Measurements from ENCODE around the gene LAMB2.

LAMB2 gene

DNA sequence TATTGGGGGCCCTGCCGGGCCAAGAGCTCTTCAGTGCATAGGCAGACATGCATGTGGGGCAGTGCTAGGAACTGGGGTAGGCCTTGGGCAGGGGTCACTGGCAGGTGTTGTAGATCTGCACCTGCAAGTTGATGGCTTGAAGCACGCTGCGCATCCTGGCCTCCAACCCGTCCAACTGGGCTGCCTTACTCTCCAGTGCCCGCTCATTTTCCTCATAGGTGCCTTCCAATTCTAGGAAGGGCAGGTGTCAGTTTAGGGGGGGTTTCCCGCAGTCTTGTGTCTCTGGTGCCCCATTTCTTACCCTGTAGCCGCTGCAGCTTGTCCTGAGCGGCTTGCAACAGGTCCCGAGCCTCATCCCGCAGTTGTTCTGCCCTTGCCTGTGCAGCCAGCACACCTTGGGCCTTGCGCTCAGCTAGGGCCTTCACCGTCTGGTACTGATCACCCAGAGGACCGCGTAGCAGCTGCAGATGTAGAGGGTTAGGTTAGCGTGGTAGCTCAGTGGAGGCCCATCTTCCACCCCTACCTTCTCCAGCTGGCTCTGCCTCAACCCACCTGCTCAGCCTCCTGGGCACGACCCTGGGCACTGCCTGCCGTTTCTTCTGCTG lies 11.6 kb downstream of the LAMB2 start:
- DNase-seq (ENCODE audit: low spot score) = no peak

DNA sequence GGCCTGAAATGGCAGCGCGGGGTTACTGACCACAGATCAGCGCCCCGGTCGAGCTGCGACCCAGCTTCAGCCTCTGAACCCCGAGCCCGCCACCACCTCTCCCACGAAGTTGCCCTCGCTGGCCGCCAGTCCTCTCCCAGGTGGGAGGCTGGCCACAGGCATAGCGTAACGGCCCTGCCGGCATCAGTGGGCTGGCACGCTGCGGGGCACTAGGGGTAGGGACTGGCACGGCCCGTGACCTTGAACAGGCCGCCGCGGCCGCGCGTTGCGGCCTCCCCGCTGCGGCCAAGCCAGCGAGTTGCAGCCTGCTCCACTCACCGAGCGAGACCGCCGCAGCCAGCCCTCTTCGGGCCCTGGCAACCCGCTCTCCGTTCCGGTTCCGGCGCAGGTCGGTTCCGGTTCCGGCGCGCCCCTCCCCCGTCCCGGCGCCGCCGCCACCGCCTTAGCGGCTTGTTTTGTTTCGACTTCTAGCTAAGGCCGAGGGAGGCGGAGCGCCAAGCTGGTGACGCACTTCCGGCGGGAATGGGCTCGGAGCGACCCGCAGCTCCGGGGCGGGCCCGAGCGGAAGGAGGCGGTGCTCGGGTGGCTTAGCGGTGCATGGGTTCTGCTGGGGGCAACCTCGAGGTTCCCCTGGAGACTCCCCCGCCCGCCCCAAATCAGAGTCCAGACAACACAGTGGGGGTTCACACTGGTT lies 12.3 kb downstream of the LAMB2 start, which contains the start of gene USP19:
TSS of gene USP19 (minus strand) at position 386 of the 694 bp plus-strand sequence. CDS start 1,678 bp downstream, outside the sequence.
- peak; percentile 93 for DNase-seq (ENCODE audit: low spot score)

DNA sequence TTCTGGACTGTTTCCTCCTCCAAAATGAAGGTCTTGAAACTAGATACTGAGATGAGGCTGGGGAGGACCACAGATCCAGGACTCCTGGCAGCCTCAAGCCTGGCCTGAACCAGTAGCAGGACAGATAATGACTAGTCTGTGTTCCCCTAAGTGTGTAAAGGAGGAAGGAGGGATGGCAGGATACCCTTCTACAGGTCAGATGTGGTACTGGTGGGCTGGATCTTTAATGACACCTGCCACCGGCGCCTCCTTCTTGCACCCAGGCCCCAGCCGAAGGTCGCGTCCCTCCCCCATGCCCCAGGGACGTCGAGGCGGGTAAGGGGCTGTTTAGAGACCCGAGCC lies 12.8 kb downstream of the LAMB2 start:
- DNase-seq (ENCODE audit: low spot score) = no peak

DNA sequence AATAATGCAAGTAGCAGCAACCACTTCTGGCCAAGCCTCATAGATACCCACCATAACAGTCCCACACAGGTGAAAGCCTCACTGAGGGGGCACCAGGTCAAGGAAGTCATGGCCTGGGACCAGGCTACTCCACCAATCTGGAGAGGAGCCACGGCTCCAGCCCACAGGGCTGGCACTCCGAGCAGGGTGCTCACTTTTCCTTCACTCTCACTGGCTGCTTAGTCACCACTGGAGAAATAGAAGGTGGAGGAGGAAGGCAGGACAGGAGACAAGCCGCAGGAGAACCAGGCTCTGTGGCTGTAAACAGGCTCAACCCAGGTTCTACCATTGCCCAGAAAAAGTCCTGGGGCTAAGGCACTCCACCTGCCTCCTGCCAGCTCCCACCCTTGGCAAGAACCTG lies 13.4 kb downstream of the LAMB2 start:
- DNase-seq (ENCODE audit: low spot score) = no peak

- DNase-seq (ENCODE audit: low spot score) = no peak
Observed at GRCh38 chr3:49119036-49119435, 13.8 kb downstream of the LAMB2 start.

DNA sequence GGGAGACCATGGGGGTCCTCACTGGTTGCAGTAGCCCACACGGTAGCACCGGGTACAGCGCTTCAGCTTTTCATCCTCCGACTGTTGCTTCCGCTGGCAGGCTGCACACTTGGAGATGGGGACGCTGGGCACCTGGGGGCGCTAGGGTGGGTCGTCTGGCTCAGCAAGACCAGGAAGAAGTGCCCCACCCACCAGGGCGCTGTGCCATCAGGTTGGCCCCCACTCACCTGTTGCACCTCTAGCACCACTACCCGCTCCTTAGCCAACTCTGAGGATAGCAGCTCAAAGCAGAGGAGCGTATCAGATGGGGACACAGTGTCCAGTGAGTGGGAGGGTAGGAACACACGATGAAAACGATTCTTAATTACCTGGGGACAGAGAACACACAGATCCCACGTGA lies 20.6 kb downstream of the LAMB2 start:
- no peak for DNase-seq (ENCODE audit: low spot score)

DNA sequence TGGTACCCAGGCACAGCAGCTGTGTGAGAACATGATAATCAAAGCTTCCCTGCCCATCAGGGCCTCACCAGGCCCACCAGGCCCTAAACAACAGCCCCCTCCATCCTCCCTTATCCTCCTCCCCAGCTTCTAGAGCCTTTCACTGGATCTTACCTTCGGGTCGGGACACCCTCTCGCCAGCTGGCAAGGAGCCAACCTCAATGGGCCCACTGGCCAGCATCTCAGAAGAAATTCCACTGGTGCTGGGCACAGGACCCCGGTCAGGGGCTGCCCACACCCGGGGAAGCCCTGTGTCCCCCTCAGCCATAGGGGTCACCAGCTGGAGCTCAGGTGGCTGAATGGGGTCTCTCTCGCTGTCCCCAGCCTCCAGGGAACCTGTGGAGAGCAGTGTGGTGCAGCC lies 21.5 kb downstream of the LAMB2 start:
- DNase-seq (ENCODE audit: low spot score) = no peak

DNA sequence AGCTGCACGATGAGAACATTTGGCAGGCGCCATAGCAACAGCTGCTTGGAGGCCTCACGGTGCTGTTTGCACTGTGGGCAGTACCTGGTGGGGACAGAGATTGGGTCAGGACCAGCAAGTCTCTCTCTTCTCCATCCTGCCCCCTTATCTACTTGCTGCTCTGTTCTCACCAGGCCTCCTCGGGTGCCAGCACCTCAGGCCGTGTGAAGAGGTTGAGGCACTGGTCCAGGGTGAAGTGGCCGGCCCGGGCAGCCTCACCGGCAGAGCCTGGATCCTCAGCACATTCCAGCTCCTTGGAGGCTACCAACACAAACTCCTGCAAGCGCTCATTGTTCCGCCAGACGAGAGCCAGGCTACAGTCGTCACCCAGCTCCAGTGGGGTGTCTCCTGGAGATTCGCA lies 22.1 kb downstream of the LAMB2 start:
- no peak for DNase-seq (ENCODE audit: low spot score)

- no peak for DNase-seq (ENCODE audit: low spot score)
Observed at GRCh38 chr3:49108346-49108745, 24.5 kb downstream of the LAMB2 start.

- peak; percentile 96 for DNase-seq (ENCODE audit: low spot score)
Observed at GRCh38 chr3:49104427-49105291, 28.2 kb downstream of the LAMB2 start, which contains the start of gene QARS1. Gene QARS1 (minus strand): TSS chr3:49104757. CDS start chr3:49104733, 24 bp downstream.

GRCh38 chr3:49104052-49104426 lies 28.8 kb downstream of the LAMB2 start:
- no peak for DNase-seq (ENCODE audit: low spot score)

DNA sequence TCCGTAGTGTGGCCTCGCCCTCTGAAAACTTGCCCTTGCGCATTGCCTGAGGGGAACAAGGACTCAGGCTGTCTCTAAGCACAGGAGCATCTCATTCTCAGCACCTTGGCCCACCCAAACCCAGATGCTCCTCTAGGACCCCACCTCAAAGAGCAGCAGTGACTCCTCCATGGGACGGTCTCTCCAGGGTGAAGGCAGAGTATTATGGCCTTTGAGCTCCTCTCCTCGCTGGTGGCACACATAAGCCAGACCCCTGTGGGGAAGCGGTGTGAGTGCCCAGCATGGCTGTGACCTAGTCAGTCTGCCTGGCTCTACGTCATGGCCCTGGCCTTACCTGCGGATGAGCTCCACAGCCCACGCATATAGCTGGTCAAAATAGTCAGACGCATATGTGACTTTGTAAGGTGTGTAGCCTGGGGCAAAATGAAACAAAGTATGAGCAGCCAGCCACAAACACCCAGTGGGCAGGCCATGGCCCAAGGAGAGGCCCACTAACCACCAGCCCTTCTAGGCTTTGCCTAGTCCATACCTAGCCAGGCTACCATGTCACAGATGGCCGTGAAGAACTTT lies 32.7 kb downstream of the LAMB2 start:
- DNase-seq (ENCODE audit: low spot score) = no peak

- DNase-seq (ENCODE audit: low spot score) = no peak
Observed at GRCh38 chr3:49098910-49099630, 33.8 kb downstream of the LAMB2 start.

- no peak for DNase-seq (ENCODE audit: low spot score)
Observed at GRCh38 chr3:49098429-49098828, 34.4 kb downstream of the LAMB2 start.

- peak; percentile 98 for DNase-seq (ENCODE audit: low spot score)
Observed at GRCh38 chr3:49093853-49094767, 38.7 kb downstream of the LAMB2 start, which contains the start of gene QRICH1. Gene QRICH1 (minus strand): TSS chr3:49094071. CDS start chr3:49077017, 17,054 bp downstream.

DNA sequence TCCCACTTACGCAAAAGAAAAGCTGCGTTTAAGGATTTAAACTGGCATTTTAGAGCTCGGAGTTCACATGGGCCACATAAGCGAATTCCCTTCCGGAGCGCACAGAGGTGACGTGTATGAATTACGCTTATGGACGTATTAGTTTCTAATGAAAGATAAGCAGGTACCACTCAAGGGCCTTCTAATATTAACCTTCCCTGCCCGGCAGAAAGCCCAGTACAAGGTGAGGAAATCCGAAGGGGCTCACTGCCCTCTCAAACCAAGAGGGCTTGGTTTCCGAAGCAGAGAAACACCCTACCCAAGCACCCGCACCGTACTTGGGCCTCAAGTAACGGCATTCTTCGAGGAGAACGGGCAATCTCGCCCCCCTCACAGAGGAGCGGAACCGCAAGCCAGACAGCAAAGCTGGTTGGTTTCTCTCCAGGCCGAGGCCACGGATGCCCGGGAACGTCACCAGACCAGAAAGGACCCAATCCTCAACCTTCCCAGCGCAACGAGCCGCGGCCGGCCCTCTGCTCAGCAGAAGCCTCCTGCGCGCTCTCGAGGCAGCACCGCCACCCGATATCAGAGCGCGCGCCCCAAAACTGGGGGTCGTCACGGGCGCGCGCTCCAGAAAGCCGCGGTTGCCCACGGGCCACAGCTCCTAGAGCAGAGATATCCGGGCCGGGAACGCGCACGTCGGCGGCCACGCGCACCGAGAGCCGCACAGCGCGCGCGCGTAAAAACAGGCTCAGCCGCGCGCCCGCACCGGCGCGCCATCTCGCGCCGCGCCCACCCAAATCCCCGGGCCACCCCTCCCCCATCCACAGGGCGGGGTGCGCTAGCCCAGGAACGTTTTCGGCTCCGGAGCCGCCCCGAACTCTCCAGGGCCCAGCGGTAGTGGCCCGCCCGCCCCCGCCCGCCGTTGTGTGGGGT lies 39.7 kb downstream of the LAMB2 start:
- peak; percentile 90 for DNase-seq (ENCODE audit: low spot score)

GRCh38 chr3:49081429-49081828 lies 51.4 kb downstream of the LAMB2 start:
- no peak for DNase-seq (ENCODE audit: low spot score)

GRCh38 chr3:49079270-49079669 lies 53.6 kb downstream of the LAMB2 start:
- no peak for DNase-seq (ENCODE audit: low spot score)

GRCh38 chr3:49076646-49077045 lies 56.2 kb downstream of the LAMB2 start:
- DNase-seq (ENCODE audit: low spot score) = no peak

GRCh38 chr3:49076116-49076515 lies 56.7 kb downstream of the LAMB2 start:
- no peak for DNase-seq (ENCODE audit: low spot score)
